GM18951 (cell line): ENCODE measurements around the gene UBXN10.

Source experiments
- POLR2A ChIP-seq: IDR thresholded peaks from 4 replicates; pipeline ENCODE4 v1.6.1; 2011; ENCODE audit warnings: mild to moderate bottlenecking; ENCODE audit not compliant: insufficient read length, insufficient read depth; ENCODE audit errors: extremely low read depth
- in situ Hi-C: fragments of 300-500 bp; cut with MboI; formaldehyde crosslinking; loops from one replicate; pipeline ENCODE4 v1.12.0; 2022; ENCODE audit warnings: low sequenced_read_pairs, mixed read lengths, inconsistent platforms; ENCODE audit not compliant: unreplicated experiment

Gene UBXN10

DNA sequence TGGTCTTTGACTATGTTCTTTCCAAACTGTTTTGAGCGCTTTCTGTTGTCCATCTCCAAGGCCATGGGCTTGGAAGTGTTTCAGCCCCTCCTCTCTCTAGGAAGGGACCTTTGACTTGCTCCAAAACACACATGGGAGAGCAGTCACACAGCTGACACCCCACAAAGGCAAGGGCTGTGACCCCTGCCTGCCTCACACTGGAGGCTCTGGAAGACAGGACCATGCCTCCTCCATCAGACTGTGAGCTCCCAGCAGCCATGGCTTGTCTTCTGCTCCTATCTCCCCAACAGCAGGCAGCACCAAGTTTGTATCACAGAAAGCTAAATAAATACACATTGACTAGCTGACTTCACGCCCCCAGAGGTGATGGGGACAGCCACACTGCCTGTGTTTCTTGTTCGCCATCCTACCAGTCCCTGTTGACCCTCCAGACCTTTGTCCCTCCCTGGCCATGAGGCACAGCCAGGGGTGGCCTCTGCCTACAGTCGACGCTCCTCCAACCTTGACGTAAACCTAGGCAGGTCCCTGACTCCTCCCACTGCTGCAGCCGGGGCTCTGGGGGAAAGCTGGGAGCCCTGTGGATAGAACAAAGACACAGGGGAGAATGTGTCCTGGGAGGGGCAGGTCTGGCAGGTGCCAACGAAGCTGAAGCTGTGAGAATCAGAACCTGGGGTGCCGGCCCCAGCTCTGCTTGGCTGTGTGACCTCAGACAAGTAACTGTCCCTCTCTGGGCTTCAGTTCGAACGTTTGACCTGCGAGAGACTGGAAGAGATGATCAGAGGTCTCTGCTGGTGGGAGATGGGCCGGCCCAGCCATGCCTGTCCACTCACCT, 41.9 kb upstream of the UBXN10 start:
- in situ Hi-C loops, result no loop called here
- no peak for TF ChIP-seq POLR2A

GRCh38 chr1:20147846-20148570, 37.9 kb upstream of the UBXN10 start:
- in situ Hi-C loops, result no loop called here
- no peak for TF ChIP-seq POLR2A

- TF ChIP-seq POLR2A, result no peak
Measured at GRCh38 chr1:20148571-20149500, 37.1 kb upstream of the UBXN10 start.

DNA sequence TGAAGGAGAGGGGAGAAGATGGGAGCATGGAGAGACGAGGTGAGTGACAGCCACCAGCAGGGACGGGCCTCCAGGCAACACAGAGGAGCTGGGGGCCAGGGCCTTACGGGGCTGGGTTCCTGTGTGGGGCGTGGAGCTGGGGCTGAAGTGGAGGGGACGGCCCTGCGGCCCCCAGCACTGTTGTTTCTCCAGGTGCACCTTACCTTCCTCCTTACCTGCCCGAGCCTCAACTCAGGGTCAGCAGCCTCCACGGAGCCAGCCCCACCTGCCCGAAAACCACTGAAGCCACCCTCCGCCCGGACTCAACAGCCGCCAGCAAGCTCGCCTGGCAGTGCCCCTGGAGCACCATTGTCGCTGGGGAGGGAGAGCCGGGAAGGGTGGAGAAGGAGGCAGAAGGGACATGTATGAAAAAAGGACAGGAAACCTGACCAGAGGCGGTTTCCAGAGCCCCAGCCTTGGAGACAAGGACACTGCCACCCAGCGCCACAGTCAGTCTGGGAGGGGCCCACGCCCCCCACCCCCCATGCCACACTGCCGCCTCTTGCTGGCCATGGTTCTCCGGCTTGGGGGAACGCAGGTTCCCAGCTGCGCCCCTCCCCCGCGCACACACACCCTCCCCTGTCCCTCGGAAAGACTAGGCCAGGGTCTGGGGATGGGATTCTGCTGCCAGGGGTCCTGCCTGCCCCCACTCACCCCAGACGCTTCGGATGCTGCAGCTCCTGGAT, 36.1 kb upstream of the UBXN10 start:
- TF ChIP-seq POLR2A, result no peak
- in situ Hi-C loops, result loop anchor here (25.0 kb wide), 1 partner anchor 237 kb away; the partner anchor contains the start of gene PLA2G2E

More at GRCh38 chr1:20148571-20149500, 37.1 kb upstream of the UBXN10 start:
- in situ Hi-C loops, result no loop called here

DNA sequence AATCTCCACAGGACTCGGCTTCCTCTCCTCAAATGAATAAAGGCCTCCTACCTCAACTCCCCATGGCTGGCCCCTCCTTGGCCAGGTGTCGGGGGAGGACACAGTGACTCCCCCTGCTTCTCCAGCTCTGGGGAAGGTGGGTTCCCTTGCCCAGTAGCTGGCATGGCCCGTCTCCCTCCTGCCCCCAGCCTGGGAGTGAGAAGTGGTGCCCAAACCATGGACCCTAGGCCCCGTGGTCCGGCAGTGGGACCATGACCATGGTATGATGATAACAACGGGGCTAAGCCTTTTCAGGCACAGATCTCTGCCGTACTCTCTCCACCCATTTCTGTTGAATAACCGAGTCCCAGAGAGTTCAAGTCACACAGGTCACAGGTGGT, 35.6 kb upstream of the UBXN10 start:
- in situ Hi-C loops, result loop anchor here (25.0 kb wide), 1 partner anchor 238 kb away; the partner anchor contains the start of gene PLA2G2E
- no peak for TF ChIP-seq POLR2A

- TF ChIP-seq POLR2A, result no peak
- in situ Hi-C loops, result loop anchor here (25.0 kb wide), 1 partner anchor 239 kb away; the partner anchor contains the start of gene PLA2G2E
Measured at GRCh38 chr1:20150969-20151368, 34.9 kb upstream of the UBXN10 start.

DNA sequence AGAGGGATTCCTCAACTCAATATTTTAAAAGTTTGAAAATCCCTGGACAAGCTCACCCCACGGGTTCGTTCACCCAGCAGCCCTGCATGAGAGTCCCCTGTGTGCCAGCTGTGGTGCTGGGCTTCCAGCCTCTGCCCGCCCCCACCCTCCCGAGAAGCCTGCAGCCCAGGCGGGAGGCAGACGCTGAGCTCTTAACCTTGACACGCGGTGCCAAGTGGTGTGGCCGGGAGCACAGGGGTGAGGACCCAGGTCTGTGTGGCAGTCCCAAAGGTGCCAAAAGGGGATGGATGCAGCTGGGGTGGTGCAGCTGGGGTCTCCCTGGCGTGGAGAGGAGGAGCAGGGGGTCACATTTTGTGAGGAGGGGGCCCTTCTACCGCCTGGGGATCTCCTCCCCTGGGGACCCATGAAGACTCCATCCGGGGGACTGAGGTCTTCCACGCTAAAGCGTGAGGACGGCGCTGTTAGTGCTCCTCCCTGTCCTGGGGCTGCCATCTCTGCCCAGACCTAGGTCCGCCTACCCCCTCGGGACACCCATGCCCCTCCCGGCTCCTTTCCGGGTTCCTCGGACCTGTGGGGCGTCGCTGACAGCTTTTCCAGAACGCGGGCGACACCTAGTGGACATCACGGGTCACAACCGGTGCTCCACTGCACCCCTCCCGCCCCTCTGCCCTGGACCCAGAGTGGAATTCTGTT, 33.8 kb upstream of the UBXN10 start:
- no peak for TF ChIP-seq POLR2A
- in situ Hi-C loops, result loop anchor here (25.0 kb wide), 1 partner anchor 240 kb away; the partner anchor contains the start of gene PLA2G2E

DNA sequence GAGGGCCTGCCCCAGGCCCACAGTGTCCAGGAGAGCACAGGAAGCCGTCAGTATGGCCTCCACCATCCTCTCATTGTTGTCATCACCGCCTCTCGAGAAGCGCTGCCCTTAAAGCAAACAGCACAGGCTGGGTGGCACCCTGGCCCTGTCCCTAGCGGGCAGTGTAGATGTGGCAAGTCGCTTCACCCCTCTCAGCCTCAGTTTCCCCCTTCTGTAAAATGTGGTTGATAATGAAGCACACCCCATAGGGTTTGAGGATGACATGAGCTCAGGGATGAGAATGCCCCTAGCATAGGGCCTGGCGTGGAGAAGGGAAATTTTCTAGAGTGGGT, 33.3 kb upstream of the UBXN10 start:
- no peak for TF ChIP-seq POLR2A
- in situ Hi-C loops, result loop anchor here (25.0 kb wide), 1 partner anchor 240 kb away; the partner anchor contains the start of gene PLA2G2E

- in situ Hi-C loops, result loop anchor here (25.0 kb wide), 1 partner anchor 241 kb away; the partner anchor contains the start of gene PLA2G2E
- TF ChIP-seq POLR2A, result no peak
Measured at GRCh38 chr1:20153000-20153418, 32.9 kb upstream of the UBXN10 start.

DNA sequence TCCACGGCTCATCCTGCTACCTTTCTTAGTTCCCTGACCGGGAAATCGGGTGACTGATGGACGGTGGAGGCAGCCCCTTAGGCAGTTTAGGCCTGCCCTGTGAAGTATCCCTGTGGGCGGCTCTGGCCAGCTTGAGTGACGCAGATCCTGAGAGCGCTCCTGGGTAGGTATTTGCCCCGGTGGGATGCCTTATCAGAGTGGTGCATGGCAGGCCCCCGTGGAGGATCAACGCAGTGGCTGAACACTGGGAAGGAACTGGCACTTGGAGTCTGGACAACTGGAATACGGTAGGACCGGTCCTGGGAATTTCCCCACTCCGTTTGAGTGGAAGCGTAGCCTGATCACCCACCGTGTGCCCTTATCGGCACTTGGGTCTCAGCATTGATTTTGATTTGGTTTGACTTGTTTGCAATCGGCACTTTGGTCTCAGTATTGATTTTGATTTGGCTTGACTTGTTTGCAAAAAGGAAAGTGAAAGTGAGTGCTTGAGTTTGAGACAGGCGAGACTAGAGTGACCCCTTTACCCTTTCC, 31.5 kb upstream of the UBXN10 start:
- no peak for TF ChIP-seq POLR2A
- in situ Hi-C loops, result loop anchor here (25.0 kb wide), 1 partner anchor 242 kb away; the partner anchor contains the start of gene PLA2G2E
